GM15510 (cell line): Measurements from ENCODE around the gene SEPHS1.
A peak's percentile ranks its signal among the peaks of the same experiment; 100 is the strongest.

ENCODE experiments used
- POLR2A ChIP-seq: IDR thresholded peaks from 3 replicates; pipeline ENCODE4 v1.6.1; 2011; ENCODE audit warnings: borderline replicate concordance; ENCODE audit not compliant: insufficient read length; ENCODE audit errors: extremely low read depth

Gene SEPHS1

DNA sequence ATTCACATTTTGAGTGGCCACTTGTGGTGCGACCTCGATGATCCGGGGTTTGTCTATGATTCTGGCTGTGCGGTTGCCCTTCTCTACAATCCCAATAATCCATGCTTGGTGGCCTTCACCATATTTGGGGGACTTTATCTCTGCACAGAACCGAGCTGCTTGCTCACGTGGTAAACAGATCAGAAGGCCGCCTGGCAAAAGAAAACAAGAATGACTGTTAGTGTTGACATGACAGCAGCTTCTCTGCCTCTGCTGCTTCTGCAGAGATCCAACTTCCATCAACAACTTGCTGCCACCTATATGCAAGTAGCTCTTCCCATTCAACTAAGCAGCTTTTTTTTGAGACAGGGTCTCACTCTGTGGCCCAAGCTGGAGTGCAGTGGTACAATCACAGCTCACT lies 28.9 kb downstream of the SEPHS1 start:
- no peak for TF ChIP-seq POLR2A

DNA sequence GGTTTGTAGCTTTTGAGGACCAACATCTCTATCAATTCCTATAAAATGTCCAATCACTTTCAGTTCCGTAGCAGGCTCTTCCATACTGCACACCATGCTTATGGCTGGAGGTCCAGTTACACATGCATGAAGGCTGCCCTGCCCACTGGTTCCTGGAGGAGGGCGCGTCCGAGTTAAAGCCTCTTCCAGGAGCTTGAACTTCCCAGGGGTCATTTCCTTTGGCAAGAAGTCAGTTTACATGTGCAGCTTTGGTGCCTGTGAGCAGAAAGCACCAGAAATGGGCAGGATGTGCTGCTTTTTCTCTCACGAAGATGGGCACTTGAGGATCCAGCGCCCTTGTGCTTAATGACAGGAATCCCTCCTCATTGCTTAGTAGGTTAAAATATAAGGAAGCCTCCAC lies 30.6 kb downstream of the SEPHS1 start:
- TF ChIP-seq POLR2A: no peak

DNA sequence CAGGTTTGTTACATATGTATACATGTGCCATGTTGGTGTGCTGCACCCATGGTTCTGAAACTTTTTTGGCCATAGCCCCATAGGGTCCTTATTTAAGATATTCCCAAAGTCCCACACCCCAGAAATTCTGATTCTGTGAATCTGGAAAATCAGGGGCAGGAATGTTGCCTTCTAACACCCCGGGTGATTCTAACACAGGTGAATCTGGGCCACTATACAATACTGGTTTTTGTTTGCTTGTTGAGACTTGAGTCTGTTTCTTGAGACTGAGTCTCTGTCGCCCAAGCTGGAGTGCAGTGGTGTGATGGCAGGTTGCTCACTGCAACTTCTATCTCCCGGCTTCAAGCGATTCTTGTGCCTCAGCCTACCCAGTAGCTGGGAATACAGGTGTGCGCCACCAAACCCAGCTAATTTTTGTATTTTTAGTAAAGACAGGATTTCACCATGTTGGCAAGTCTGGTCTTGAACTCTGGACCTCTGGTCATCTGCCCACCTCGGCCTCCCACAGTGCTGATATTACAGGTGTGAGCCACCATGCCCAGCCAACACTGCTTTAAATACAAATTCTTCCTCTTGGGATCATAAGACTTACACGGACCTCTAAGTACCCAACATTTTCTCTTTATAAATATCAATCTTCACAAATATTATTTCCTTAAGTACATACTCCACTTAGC lies 31.3 kb downstream of the SEPHS1 start:
- no peak for TF ChIP-seq POLR2A

DNA sequence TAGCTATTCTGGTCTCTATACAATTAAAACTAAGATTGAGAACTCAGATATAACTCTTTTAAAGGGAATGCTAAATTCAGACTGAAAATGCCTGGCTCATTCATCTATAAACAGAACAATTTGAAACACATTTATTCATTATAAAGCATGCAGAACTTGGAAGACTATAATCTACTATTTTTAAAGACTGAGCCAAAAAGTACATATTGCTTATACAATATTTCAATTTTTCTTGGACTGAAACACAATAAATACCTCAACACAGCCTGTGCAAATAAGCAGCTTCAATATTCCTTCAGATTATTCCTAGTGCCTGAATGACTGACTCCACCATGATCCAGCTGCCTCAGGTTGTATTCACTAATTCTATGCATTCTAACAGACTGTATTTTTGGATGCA lies 32.7 kb downstream of the SEPHS1 start:
- no peak for TF ChIP-seq POLR2A

DNA sequence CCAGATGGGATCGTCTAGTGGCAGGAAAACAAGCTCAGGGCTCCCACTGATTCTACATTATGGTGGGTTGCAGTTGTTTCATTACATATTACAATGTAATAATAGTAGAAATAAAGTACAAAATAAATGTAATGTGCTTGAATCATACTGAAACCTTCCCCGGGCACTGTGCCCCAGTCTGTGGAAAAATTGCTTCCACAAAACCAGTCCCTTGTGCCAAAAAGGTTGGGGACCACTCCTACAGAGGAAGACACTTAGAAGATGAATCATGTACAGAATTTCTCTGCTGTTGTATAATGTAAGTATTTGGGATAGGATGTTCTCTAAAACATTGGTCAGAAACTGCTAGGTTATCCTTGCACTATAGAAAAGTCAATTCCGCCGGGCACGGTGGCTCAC lies 36.9 kb downstream of the SEPHS1 start:
- TF ChIP-seq POLR2A: no peak

DNA sequence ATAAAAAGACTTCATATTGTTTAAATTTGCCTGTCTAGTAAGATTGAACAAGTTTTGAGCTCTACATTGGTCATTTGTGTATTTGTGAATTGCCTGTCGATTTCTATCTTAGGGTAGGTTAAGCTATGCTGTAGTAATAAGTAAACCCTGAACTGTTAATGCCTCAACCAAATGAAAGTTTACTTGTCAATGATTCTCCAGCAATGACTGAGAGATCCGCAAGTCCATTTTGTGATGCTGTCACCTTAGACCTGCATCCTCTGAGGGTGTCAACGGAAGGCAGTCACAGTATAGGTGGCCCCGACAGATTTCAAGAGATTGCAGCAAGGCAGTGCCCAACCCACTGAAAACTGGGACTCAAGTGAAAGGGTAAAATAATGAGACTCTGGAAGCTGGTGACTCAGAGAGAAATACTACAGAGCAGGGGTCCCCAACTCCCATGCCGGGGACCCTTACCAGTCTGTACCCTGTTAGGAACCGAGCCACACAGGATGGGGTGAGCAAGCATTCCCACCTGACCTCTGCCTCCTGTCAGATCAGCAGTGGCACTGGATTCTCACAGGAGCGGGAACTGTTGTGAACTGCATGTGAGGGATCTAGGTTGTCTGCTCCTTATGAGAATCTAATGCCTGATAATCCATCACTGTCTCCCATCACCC lies 37.4 kb downstream of the SEPHS1 start:
- no peak for TF ChIP-seq POLR2A

DNA sequence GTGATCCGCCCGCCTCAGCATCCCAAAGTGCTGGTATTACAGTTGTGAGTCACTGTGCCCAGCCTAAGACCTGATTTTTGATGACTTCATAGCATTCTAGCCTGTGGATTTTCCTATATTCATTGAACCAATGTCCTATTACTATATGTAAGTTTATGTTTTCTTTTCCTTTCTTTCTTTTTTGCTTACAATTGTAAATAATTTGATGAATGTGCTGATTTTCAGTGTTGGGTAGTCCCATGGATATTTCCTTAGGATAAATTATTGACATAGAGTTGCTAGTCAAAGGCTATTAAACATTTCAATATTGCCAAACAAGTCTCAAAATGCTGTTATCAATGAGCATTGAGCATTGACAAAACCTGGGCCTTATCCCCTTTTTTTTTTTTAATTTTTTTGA lies 38.3 kb downstream of the SEPHS1 start:
- no peak for TF ChIP-seq POLR2A

DNA sequence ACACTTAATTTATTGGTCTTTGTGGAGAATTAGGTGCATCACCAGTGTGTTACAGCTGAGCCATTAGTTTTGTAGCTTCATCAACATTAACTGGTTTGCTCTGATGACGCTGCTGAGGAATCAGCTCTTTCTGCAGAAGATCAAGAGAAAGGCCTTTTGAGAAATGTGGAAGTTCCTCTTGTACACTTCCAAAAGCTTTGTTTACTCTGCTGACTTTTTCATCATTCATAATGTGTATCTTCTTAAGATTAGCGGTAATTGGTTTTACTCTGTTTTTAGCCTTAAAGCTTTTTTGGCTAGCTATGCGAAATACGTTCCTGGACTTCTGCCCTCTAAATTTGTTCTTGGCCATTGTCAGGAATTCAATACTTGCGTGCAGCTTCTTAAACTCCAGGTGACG lies 40.0 kb downstream of the SEPHS1 start:
- TF ChIP-seq POLR2A: no peak

DNA sequence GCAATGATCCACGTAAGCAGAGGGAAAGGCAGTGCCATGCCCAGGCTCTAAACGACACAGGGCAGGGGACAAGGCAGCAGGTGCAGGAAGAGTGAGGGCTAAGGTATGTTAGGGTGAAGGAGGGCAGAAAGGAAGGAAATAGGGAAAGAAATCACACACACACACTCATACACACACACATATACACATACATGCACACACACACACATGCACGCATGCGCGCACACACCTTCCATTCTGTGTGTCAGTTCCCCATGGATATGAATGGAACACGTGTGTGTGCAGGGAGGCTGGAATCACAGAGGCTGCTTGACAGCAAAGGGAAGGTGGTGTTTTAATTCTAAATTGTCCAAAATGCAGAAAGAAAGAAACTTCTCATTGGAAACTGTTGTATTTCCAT lies 42.0 kb downstream of the SEPHS1 start:
- TF ChIP-seq POLR2A: no peak

DNA sequence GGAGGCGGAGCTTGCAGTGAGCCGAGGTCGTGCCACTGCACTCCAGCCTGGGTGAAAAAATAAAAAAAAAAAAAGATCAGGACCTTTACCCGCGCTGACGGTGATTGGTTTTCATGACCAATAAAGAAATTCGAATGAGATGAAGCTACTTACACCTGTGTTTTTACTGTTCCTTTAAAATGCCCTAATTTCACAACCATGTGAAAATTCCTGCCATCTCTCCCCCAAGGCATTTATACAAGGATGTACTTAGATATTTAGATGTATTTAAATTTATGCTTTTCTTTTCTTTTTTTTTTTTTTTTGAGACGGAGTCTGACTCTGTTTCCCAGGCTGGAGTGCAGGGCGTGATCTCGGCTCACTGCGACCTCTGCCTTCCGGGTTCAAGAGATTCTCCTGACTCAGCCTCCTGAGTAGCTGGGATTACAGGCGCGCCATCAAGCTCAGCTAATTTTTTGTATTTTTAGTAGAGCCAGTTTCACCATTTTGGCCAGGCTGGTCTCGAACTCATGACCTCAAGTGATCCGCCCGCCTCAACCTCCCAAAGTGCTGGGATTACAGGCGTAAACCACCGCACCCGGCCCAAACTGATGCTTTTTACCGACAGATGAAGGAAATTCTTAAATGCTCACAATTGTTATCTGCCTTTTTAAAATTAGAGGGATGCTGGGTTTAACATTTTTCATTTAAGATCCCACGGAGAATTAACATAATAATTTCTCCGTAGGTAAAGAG lies 45.1 kb downstream of the SEPHS1 start:
- TF ChIP-seq POLR2A: no peak

DNA sequence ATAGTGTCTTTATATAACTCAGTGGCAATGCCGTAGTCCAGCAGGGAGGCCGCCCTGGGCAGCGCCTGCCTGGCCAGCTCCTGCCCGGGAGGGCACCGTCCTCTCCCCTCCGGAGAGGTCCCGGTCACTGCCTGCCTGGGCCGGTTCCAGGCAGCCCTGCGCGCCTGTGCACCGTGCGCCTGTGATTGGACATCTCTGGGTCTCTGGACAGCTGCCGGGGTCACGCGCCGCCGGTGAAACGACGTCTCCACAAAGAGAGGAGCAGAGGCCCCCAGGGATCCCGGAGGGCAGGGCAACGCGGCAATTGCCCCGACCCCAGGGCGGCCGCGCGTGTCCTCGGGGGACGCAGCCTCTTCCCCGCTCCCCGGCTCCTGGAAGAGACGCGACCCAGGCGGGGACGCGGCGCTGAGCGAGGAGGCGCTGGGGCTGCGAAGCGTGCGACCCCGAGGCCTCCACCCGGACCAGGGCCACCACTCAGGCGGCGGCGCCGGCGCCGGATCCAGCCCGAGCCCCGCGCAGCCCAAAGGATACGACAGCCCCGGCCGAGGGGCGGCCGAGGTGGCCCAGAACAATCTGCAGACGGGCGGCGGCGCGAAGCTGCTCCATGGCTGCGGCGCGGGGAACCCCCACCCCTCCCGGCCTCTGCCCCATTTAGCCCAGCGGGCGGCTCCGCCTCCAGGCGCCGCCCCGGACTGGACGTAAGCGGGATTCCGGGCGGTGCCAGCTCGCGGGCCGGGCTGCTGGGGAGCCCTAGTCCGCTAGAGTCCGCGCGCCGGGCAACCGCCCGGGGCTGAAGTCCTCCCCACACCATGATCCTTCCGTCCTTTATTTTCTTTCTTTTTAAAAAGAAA lies 48.4 kb downstream of the SEPHS1 start, which contains the start of gene PHYH:
TSS of gene PHYH (minus strand) at position 628 of the 851 bp plus-strand sequence. CDS start at position 606, 22 bp downstream.
- TF ChIP-seq POLR2A: peak; percentile 57

DNA sequence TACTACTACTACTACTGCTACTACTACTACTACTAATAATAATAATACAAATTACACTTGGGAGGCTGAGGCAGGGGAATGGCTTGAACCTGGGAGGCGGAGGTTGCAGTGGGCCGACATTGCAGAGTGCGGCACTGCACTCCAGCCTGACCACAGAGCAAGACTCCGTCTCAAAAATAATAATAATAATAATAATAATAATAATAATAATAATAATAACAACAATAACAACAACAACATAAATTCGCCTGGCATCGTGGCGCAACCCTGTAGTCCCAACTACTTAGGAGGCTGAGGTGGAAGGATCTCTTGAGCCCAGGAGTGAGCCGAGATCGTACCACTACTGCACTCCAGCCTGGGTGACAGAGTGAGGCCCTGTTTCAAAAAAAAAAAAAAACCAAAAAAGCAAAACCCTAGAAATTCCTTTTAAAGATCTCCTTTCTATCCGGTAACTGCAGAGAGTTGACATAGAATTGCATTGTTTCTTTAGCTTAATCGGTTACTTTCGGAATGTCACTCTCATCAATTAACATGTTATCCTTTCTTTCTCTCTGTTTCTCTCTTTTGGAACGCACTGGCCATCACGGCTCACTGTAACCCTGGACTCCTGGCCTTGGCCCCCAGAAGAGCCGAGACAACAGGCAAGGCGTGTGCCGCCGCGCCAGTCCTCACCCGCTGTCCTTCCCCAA lies 49.2 kb downstream of the SEPHS1 start:
- no peak for TF ChIP-seq POLR2A

DNA sequence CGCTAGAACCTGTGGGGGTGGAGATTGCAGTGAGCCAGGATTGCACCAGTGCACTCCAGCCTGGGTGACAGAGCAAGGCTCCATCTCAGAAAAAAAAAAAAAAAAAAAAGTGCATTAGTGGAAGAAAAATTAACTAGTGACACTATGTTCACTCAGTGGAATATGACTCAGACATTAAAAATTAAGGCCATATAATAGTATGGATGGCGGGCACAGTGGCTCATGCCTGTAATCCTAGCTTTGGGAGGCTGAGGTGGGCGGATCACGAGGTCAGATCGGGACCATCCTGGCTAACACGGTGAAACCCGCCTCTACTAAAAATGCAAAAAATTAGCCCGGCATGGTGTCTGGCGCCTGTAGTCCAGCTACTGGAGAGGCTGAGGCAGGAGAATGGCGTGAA lies 51.6 kb downstream of the SEPHS1 start:
- no peak for TF ChIP-seq POLR2A

DNA sequence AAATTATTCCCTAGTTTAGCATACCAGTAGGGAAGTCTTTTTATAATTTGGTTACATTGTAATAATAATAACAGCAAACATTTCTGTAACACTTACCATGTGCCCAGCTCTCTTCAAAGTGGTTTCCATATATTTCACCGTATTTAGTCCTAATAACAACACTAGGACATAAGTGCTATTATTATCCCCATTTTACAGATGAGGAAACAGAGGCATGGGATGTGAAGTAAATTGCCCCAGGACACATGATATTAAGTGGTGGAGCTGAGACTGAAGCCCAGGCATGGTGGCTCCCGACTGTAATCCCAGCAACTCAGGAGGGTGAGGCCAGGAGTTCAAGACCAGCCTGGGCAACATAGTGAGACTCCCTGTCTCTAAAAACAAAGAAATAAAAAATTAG lies 53.3 kb downstream of the SEPHS1 start:
- TF ChIP-seq POLR2A: no peak

DNA sequence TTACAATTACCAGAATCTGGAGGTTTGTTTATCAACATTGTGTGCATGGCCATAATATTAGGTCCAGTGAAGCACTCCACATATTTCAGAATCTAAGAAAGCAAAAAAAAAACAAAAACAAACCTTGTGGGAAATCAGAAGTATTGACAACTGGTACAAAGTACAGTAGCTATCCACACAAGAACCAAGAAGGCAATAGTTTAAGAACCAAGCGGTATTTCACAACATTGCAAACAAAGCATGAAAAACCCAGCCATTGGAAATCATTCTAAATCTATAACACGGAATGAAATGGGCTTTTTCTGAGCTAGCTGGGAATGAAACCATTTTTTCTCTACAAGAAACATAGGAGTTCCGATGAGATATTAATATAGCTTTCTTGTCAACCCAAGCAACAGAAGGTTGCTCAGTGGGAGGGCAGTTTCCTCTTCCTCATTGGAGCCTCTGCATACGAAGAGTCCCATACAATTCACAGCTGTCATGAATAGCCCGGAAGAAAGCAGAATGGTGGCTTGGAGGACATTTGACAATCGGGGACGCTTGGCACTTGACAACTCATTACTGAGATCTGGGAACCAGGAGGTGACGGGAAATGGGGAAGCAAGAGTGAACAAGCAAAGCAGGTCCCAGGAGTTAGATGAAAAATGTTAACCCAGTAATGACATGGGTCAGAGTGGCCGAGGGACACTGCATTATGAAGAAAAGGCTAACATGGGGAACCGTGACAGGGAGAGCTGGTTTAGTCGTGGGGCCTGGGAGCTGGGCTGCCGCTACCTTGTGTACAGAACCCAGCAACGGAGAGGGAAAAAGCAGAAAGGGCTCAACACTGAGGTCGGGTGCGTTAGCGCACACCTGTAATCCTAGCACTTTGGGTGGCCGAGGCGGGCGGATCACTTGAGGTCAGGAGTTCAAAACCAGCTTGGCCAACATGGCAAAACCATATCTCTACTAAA lies 56.0 kb downstream of the SEPHS1 start:
- TF ChIP-seq POLR2A: no peak
